Measurements from ENCODE around the gene SCUBE1. TPM values are rescaled to one million over a fixed set of nuclear protein-coding genes. Genes with fewer than 3 reads are reported as not detected.

The SCUBE1 gene
- total and polyA plus RNA-seq, 2 of the 4 experiments (the other 2 are of a cell fraction) = not detected

DNA sequence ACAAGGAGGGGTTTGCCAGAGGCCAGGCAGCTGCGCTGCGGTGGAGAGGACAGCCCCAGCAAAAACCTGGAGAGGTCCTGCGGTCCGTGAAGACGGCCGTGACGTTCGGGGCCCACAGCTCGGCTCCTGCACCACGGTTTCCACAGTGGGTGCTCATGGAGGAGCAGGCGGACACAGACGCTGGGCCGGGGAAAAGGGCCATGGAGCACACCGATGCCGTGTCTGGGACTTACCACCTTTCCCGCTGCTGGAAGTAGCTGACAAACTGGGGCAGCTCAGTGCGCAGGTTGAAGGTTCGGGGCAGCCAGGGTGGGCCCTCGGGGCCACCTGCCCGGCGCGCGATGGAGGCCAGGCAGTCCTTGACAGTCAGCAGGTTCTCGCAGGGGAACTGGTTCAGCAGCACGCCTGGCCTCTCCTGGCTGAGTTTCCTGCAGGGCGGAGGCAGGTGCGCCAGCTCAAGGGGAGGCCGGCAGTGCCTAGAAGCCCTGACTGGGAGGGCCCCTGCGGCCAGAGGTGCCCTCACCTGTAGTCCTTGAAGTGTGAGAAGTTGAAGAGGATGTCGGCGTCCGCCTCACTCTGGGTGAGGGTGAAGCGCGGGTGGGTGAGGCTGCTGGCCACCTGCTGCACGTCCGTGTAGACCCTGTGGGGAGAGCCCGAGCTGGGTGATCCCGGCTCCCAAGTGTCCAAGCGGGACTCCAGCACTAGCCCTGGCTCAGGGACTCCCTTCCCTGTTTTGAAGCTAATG is 169.0 kb downstream of the SCUBE1 start:
- no peak overlapping the region for H2AK9ac ChIP-seq (replicated peaks; ENCODE audit: low read depth, low read length, poor library complexity)
- no TSS peak for BruUV-seq (replicated peaks)
- H3K14ac ChIP-seq (replicated peaks; ENCODE audit: low read depth, low read length) = no peak overlapping the region
- H3K27me3 ChIP-seq (ENCODE audit: control insufficient read depth, insufficient read depth, low read length) = no peaks in the 10 kb centered on the region
- no peak overlapping the region for H3K27ac ChIP-seq (ENCODE audit: insufficient read depth, low read length)
- H3K9me3 ChIP-seq (ENCODE audit: control insufficient read depth, insufficient read depth, low read length) = no peaks in the 10 kb centered on the region
- H3K18ac ChIP-seq (ENCODE audit: low read depth, low read length) = no peak overlapping the region
- dilution Hi-C loops (cut with HindIII; ENCODE audit: low sequenced_read_pairs, unreplicated experiment) (no loop called here), intact Hi-C loops (cut with micrococcal nuclease) (no loop called here), in situ Hi-C loops (cut with MboI; ENCODE audit: low sequenced_read_pairs) (no loop called here)
- no peak overlapping the region for H3K4ac ChIP-seq (ENCODE audit: low read depth, low read length)
- no peak overlapping the region for H3K4me3 ChIP-seq (ENCODE audit: insufficient read depth, low read depth, low read length)
- no peaks in the 10 kb centered on the region; the same call in 1 of the 2 replicates for H4K20me1 ChIP-seq (ENCODE audit: insufficient read depth, low read length)
- no peak overlapping the region for H3K4me2 ChIP-seq (ENCODE audit: low read depth, low read length)
- H3K23ac ChIP-seq (ENCODE audit: low read depth, low read length) = no peak overlapping the region
- H4K91ac ChIP-seq (ENCODE audit: insufficient read depth, low read depth, low read length) = no peak overlapping the region
- no peak overlapping the region for H2AK5ac ChIP-seq (ENCODE audit: low read depth, low read length)
- H2BK120ac ChIP-seq (ENCODE audit: low read depth, low read length) = no peak overlapping the region
- no peak overlapping the region for H2BK5ac ChIP-seq (ENCODE audit: low read depth, low read length, poor library complexity, severe bottlenecking)
- H2AFZ ChIP-seq (replicated peaks; ENCODE audit: low read length, poor library complexity) = no peak overlapping the region
- H3K56ac ChIP-seq (ENCODE audit: extremely low read depth, insufficient read depth, low read length) = no peak overlapping the region
- DNase-seq (no peak), ATAC-seq (ENCODE audit: low read depth) (no peak)
- no peak overlapping the region for H4K8ac ChIP-seq (ENCODE audit: low read depth in 2 of 2, low read length in 2 of 2)
- POLR2A ChIA-PET (ENCODE audit: unreplicated experiment) = no interaction called here
- no peak overlapping the region for H3K9ac ChIP-seq (ENCODE audit: low read depth, low read length)
- TF ChIP-seq, protein P1, sequence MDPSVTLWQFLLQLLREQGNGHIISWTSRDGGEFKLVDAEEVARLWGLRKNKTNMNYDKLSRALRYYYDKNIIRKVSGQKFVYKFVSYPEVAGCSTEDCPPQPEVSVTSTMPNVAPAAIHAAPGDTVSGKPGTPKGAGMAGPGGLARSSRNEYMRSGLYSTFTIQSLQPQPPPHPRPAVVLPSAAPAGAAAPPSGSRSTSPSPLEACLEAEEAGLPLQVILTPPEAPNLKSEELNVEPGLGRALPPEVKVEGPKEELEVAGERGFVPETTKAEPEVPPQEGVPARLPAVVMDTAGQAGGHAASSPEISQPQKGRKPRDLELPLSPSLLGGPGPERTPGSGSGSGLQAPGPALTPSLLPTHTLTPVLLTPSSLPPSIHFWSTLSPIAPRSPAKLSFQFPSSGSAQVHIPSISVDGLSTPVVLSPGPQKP (IDR thresholded peaks at IDR 0.05; ENCODE audit: borderline replicate concordance, low read depth, low read length) = no peak
- TF ChIP-seq CHD1 (IDR thresholded peaks at IDR 0.05; ENCODE audit: low read depth, low read length) (no peak), RAD21 (IDR thresholded peaks at IDR 0.05; ENCODE audit: low read length) (no peak), MAFK (IDR thresholded peaks at IDR 0.05; ENCODE audit: low read depth, low read length) (no peak), BHLHE40 (IDR thresholded peaks at IDR 0.05; ENCODE audit: low read depth, low read length) (no peak), RFX5 (IDR thresholded peaks at IDR 0.05; ENCODE audit: low read depth, low read length) (no peak), CEBPB (IDR thresholded peaks at IDR 0.05; ENCODE audit: low read depth, low read length) (no peak), POLR2A (IDR thresholded peaks at IDR 0.05; ENCODE audit: low read depth, low read length) (no peak), FOS (IDR thresholded peaks at IDR 0.05; ENCODE audit: low read depth, low read length) (no peak), MAZ (IDR thresholded peaks at IDR 0.05; ENCODE audit: borderline replicate concordance, low read depth, low read length) (no peak), SMC3 (IDR thresholded peaks at IDR 0.05; ENCODE audit: low read depth, low read length) (no peak), RCOR1 (IDR thresholded peaks at IDR 0.05; ENCODE audit: insufficient replicate concordance, low read length) (no peak), NFE2L2 (IDR thresholded peaks at IDR 0.05; ENCODE audit: low read depth, low read length) (no peak), MXI1 (IDR thresholded peaks at IDR 0.05; ENCODE audit: borderline replicate concordance, low read depth, low read length) (no peak)
- TF ChIP-seq, protein P2, sequence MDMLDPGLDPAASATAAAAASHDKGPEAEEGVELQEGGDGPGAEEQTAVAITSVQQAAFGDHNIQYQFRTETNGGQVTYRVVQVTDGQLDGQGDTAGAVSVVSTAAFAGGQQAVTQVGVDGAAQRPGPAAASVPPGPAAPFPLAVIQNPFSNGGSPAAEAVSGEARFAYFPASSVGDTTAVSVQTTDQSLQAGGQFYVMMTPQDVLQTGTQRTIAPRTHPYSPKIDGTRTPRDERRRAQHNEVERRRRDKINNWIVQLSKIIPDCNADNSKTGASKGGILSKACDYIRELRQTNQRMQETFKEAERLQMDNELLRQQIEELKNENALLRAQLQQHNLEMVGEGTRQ (IDR thresholded peaks at IDR 0.05; ENCODE audit: low read depth, low read length) = no peak
- TF ChIP-seq, protein P3, sequence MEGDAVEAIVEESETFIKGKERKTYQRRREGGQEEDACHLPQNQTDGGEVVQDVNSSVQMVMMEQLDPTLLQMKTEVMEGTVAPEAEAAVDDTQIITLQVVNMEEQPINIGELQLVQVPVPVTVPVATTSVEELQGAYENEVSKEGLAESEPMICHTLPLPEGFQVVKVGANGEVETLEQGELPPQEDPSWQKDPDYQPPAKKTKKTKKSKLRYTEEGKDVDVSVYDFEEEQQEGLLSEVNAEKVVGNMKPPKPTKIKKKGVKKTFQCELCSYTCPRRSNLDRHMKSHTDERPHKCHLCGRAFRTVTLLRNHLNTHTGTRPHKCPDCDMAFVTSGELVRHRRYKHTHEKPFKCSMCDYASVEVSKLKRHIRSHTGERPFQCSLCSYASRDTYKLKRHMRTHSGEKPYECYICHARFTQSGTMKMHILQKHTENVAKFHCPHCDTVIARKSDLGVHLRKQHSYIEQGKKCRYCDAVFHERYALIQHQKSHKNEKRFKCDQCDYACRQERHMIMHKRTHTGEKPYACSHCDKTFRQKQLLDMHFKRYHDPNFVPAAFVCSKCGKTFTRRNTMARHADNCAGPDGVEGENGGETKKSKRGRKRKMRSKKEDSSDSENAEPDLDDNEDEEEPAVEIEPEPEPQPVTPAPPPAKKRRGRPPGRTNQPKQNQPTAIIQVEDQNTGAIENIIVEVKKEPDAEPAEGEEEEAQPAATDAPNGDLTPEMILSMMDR (conservative IDR thresholded peaks at IDR 0.05; ENCODE audit: low read depth, low read length) = no peak
- 97% methylated on average over 17 of the region's 39 CpGs; no CpG with 5 or more reads in 1 of the 2 experiments for WGBS, 2 experiments (ENCODE audit: extremely low coverage in 2 of 2, insufficient read length in 1 of 2)
- CTCF ChIA-PET = no interaction called here
- H2BK15ac ChIP-seq (ENCODE audit: low read depth, low read length) = no peak overlapping the region
- H3K36me3 ChIP-seq (ENCODE audit: control insufficient read depth, insufficient read depth, low read length) = peaks cover 49% of the 10 kb centered on the region
- no peaks in the 10 kb centered on the region for H3K79me1 ChIP-seq (ENCODE audit: low read depth in 1 of 2, low read length in 2 of 2)
- H4K5ac ChIP-seq (ENCODE audit: low read depth, low read length) = no peak overlapping the region
- H2BK20ac ChIP-seq (ENCODE audit: low read depth, low read length) = no peak overlapping the region
- no peaks in the 10 kb centered on the region for H3K4me1 ChIP-seq (ENCODE audit: control insufficient read depth, insufficient read depth, low read length)
- H3K9me1 ChIP-seq (ENCODE audit: insufficient read depth, low read length) = no peaks in the 10 kb centered on the region; the same call in 1 of the 2 replicates

Measured in IMR-90 (cell line).